ENCODE measurements around the gene GASK1B.

The GASK1B gene

GRCh38 chr4:158182736-158183135, 9.9 kb upstream of the GASK1B start:
- no peak for DNase-seq

GRCh38 chr4:158181906-158182305, 9.1 kb upstream of the GASK1B start:
- DNase-seq: no peak

- DNase-seq: no peak
These were observed 6.6 kb upstream of the GASK1B start for GRCh38 chr4:158179465-158179864.

GRCh38 chr4:158176776-158177175, 4.0 kb upstream of the GASK1B start:
- no peak for DNase-seq

GRCh38 chr4:158176108-158176507, 3.3 kb upstream of the GASK1B start:
- DNase-seq: no peak

GRCh38 chr4:158170691-158171561, 1.9 kb downstream of the GASK1B start:
- DNase-seq: no peak

- DNase-seq: no peak
These were observed 2.7 kb downstream of the GASK1B start for GRCh38 chr4:158169931-158170690.

- DNase-seq: no peak
These were observed 3.3 kb downstream of the GASK1B start for GRCh38 chr4:158169506-158169905.

GRCh38 chr4:158168606-158169005, 4.2 kb downstream of the GASK1B start:
- no peak for DNase-seq

- DNase-seq: no peak
These were observed 6.1 kb downstream of the GASK1B start for GRCh38 chr4:158166701-158167100.

- no peak for DNase-seq
These were observed 8.0 kb downstream of the GASK1B start for GRCh38 chr4:158164768-158165213.

- DNase-seq: no peak
These were observed 8.7 kb downstream of the GASK1B start for GRCh38 chr4:158163941-158164767.

GRCh38 chr4:158162631-158163030, 10.2 kb downstream of the GASK1B start:
- no peak for DNase-seq

GRCh38 chr4:158161551-158162354, 11.1 kb downstream of the GASK1B start:
- no peak for DNase-seq

GRCh38 chr4:158159718-158160094, 13.1 kb downstream of the GASK1B start:
- no peak for DNase-seq

GRCh38 chr4:158159054-158159717, 13.6 kb downstream of the GASK1B start:
- DNase-seq: no peak

GRCh38 chr4:158157412-158157811, 15.4 kb downstream of the GASK1B start:
- DNase-seq: no peak

GRCh38 chr4:158155656-158156356, 17.0 kb downstream of the GASK1B start:
- DNase-seq: peak; percentile 61

GRCh38 chr4:158147151-158147550, 25.7 kb downstream of the GASK1B start:
- DNase-seq: no peak

- DNase-seq: no peak
These were observed 26.1 kb downstream of the GASK1B start for GRCh38 chr4:158146736-158147135.

- DNase-seq: no peak
These were observed 33.7 kb downstream of the GASK1B start for GRCh38 chr4:158139086-158139485.
